Right lobe of liver (tissue), 4 donors: Measurements from ENCODE around the gene ZCCHC4.

Experiments used
- POLR2A ChIP-seq: fragments of 450-650 bp; IDR thresholded peaks from one replicate; pipeline ENCODE4 v1.6.1; 2017; ENCODE audit warnings: antibody characterized with exemption, mild to moderate bottlenecking
- TF ChIP-seq, protein P1 (sequence below), 4 donors: fragments of 200-600 bp in 3 of 4; fragments of 450-650 bp in 1 of 4; IDR thresholded peaks; one replicate each; pipeline versions ENCODE4 v1.5.1 to v1.8.0; 2016 to 2022; ENCODE audit warnings: antibody characterized with exemption in 4 of 4, mild to moderate bottlenecking in 2 of 4
- donor health status: DM: no; HTN: no; CAD: no.
- donor health status: DM: no; HTN: no; CAD: no.
- donor health status: DM: no; HTN: yes; CAD: no.

DNA sequence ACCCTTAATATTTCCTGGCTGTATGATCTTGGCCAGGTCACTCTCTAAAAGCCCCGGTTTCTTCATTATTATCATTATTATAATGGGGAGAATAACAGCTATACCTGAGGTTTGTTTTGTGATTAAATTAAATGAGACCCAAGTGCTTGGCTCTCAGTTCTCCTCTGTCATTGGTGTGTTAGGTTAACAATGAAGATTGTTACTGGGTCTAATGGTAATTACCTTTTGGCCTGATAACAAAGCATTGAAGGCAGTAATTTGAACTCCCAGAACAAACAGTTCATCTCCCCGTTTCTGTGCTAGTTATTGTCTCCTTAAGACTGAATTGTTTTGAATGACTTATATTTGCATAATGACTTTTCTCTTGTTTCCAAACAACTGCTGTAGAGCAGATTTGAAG lies 57.7 kb downstream of the ZCCHC4 start:
- TF ChIP-seq, protein P1, sequence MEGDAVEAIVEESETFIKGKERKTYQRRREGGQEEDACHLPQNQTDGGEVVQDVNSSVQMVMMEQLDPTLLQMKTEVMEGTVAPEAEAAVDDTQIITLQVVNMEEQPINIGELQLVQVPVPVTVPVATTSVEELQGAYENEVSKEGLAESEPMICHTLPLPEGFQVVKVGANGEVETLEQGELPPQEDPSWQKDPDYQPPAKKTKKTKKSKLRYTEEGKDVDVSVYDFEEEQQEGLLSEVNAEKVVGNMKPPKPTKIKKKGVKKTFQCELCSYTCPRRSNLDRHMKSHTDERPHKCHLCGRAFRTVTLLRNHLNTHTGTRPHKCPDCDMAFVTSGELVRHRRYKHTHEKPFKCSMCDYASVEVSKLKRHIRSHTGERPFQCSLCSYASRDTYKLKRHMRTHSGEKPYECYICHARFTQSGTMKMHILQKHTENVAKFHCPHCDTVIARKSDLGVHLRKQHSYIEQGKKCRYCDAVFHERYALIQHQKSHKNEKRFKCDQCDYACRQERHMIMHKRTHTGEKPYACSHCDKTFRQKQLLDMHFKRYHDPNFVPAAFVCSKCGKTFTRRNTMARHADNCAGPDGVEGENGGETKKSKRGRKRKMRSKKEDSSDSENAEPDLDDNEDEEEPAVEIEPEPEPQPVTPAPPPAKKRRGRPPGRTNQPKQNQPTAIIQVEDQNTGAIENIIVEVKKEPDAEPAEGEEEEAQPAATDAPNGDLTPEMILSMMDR (IDR thresholded peaks at IDR 0.05) = no peak
- no peak for TF ChIP-seq POLR2A
